Dedifferentiated amniotic fluid mesenchymal stem cell (primary cell): ENCODE measurements around the gene NPW.

Experiments used
- DNase-seq: peaks from one replicate; pipeline ENCODE4 v3.0.0-alpha.2; 2016; ENCODE audit errors: extremely low spot score

Gene NPW

GRCh38 chr16:2035431-2036199 lies 16.0 kb downstream of the NPW start:
- DNase-seq = peak; percentile 89

GRCh38 chr16:2036200-2036966 lies 16.8 kb downstream of the NPW start:
- no peak for DNase-seq

- no peak for DNase-seq
These were observed 17.5 kb downstream of the NPW start for GRCh38 chr16:2037115-2037514.

GRCh38 chr16:2037647-2038381 lies 18.2 kb downstream of the NPW start:
- no peak for DNase-seq

GRCh38 chr16:2038382-2039231 lies 19.0 kb downstream of the NPW start:
- no peak for DNase-seq

- DNase-seq = peak; percentile 84
These were observed 19.9 kb downstream of the NPW start for GRCh38 chr16:2039274-2040031.

GRCh38 chr16:2040041-2040786 lies 20.6 kb downstream of the NPW start:
- no peak for DNase-seq

- no peak for DNase-seq
These were observed 21.4 kb downstream of the NPW start for GRCh38 chr16:2040787-2041522.

- DNase-seq = no peak
These were observed 22.8 kb downstream of the NPW start for GRCh38 chr16:2042171-2042985.

GRCh38 chr16:2042986-2043666 lies 23.5 kb downstream of the NPW start:
- no peak for DNase-seq

GRCh38 chr16:2043667-2044451 lies 24.3 kb downstream of the NPW start:
- no peak for DNase-seq

GRCh38 chr16:2044541-2044940 lies 25.0 kb downstream of the NPW start:
- no peak for DNase-seq

- DNase-seq = no peak
These were observed 26.6 kb downstream of the NPW start for GRCh38 chr16:2045965-2046892.

- no peak for DNase-seq
These were observed 27.3 kb downstream of the NPW start for GRCh38 chr16:2046893-2047329.

- DNase-seq = peak; percentile 94
These were observed 27.9 kb downstream of the NPW start, which contains the start of the genes NTHL1 and TSC2 for GRCh38 chr16:2047330-2048115. TSS of gene NTHL1 (minus strand) at chr16:2047834. CDS start at chr16:2047823, 11 bp downstream. TSS of gene TSC2 (plus strand) at chr16:2047985. CDS start at chr16:2048616, 631 bp downstream.
